H1 (cell line): ENCODE data around the gene SYDE2. TPM values are rescaled to one million over a fixed set of nuclear protein-coding genes. Genes with fewer than 3 reads are reported as not detected.

ENCODE experiments used
- CHD1 ChIP-seq: IDR thresholded peaks from 2 replicates; pipeline ENCODE4 v1.6.1; 2012; ENCODE audit warnings: low read depth, low read length, improper control_type of control experiment
- SUZ12 ChIP-seq: fragments of 200-600 bp; sonication (generic); IDR thresholded peaks from 2 replicates; pipeline ENCODE4 v1.6.1; 2012; ENCODE audit warnings: mild to moderate bottlenecking, inconsistent platforms, low read length, moderate library complexity, mixed read lengths
- TAF7 ChIP-seq: optimal IDR thresholded peaks from 2 replicates; pipeline ENCODE3; 2011; ENCODE audit warnings: low read depth, mild to moderate bottlenecking, inconsistent platforms, low read length, moderate library complexity, borderline replicate concordance
- TCF12 ChIP-seq: IDR thresholded peaks from 2 replicates; pipeline ENCODE4 v1.6.1; 2011; ENCODE audit warnings: low read depth, mild to moderate bottlenecking, low read length
- polyA plus RNA-seq, 7 experiments: library from polyadenylated mRNA; depleted of rRNA in 3 of 7; stranded (reverse) in 5 of 7; unstranded in 2 of 7; fragments of >200 nt in 5 of 7; fragments of 200-250 nt in 2 of 7; gene quantifications; 1 replicate in 5 of 7; 2 replicates in 1 of 7; 4 replicates in 1 of 7; pipeline versions ENCODE4 v1.2.1 to v1.2.3, GENCODE V29; 2011 to 2013; ENCODE audit warnings: missing spikeins in 2 of 7, mixed read lengths in 2 of 7
- total RNA-seq: library from RNA; stranded (reverse); fragmentation: NEBNext Ultra II Directional; extraction: Animal tissue kit (Norgen Biotek cat#: 25700); gene quantifications from 2 replicates; pipeline ENCODE4 v1.2.1, GENCODE V29; 2021
- TF ChIP-seq, protein P1 (sequence below): IDR thresholded peaks from 2 replicates; pipeline ENCODE4 v1.6.1; 2012; ENCODE audit warnings: inconsistent platforms

SYDE2 gene
- total and polyA plus RNA-seq, 2 of the 8 experiments (the other 6 are each of a cell fraction or from before 2014, with no cell fraction given) = 1.6 to 14.6 TPM

DNA sequence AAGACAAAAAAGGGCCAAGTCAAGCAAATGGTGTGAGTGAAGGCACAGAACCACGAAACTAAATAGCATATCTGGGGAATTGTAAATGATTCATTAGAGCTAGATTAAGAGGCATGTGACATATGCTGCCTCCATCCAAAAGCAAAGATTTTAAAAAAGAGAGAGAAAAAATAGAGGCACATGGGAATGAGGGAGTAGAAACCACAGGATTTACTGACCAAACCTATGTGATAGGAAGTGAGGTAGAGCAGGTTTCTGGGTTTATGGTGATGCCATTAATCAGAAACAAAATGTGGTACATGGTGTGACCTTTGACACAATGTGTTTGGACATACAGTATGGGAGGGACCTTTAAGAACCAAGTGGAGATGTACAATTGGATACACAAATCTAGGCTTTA lies 45.1 kb upstream of the SYDE2 start (continued):
- TF ChIP-seq TAF7 (no peak), CHD1 (no peak), SUZ12 (no peak), TCF12 (no peak)
- TF ChIP-seq, protein P1, sequence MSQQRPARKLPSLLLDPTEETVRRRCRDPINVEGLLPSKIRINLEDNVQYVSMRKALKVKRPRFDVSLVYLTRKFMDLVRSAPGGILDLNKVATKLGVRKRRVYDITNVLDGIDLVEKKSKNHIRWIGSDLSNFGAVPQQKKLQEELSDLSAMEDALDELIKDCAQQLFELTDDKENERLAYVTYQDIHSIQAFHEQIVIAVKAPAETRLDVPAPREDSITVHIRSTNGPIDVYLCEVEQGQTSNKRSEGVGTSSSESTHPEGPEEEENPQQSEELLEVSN = no peak
